GM19467 (cell line): ENCODE results near the gene ROM1.
"Not testable (repeated sequence)": the region's sequence is repeated elsewhere in the genome, so short reads cannot be mapped to it uniquely, and the experiment has no call there.

Experiments used
- ATAC-seq: cut with Tn5 transposase; IDR thresholded peaks from one replicate; pipeline ENCODE4 v1.9.1; 2021; ENCODE audit warnings: mild to moderate bottlenecking, moderate library complexity; ENCODE audit not compliant: unreplicated experiment

Gene ROM1

GRCh38 chr11:62648185-62648966 is 35.3 kb downstream of the ROM1 start:
- ATAC-seq = no peak

GRCh38 chr11:62648967-62649364 is 35.9 kb downstream of the ROM1 start:
- ATAC-seq = no peak

DNA sequence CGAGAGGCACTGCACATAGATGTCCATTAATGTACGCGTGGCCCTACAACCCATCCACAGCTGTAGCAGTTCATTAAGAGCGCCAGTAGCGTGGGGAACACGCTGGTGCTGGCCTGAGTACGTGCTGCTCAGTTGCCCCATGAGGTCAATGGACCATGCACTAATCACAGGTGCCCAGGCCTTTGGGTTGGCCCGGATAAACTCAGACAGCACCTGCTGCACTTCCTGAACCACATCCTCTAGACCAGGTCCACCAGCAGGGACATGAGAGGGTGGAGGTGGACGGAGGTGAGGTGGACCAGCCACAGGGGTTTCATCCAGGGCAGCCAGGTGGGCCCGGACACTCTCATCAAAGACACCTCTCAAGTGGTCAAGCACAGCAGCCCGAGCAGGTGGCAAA is 36.4 kb downstream of the ROM1 start:
- ATAC-seq = no peak

GRCh38 chr11:62650283-62650682 is 37.2 kb downstream of the ROM1 start:
- not testable (repeated sequence) for ATAC-seq

DNA sequence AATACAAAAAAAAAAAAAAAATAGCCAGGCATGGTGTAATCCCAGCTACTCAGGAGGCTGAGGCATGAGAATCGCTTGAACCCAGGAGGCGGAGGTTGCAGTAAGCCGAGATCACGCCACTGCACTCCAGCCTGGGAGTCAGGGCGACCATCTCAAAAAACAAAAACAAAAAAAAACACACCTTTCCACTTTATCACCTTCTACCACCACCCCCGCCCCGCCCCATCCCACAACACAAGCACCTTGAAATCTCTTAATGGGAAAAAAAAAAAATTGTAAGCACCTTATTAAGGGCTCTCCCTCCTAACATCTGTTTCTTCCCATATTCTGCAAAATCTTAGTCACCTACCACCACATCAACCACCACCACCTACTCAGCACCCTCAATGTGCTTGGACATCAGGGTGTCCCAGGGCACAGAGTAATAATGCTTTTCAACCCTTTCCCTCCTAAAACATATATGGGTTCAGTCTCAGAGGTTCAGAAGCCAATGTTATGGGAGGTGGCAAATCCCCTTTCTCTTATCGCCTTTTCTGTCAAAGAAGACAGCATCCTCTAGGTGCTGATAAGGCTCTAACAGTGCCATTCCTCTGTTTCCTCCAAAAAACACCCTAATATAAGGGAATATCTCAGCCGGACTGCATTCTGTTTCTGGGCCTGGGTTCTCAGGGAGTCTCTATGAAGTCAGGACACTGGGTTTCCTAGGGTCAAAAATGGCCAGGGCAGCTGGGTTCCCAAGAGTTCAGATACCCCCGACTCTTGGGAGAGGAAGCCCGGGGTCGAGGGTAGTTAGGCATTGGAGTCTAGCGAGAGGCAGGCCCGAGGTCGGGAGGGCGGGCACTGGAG is 39.3 kb downstream of the ROM1 start:
- no peak for ATAC-seq

GRCh38 chr11:62654297-62654696 is 41.2 kb downstream of the ROM1 start:
- ATAC-seq = no peak

GRCh38 chr11:62656796-62657429 is 43.9 kb downstream of the ROM1 start:
- no peak for ATAC-seq

GRCh38 chr11:62664405-62665074 is 51.5 kb downstream of the ROM1 start:
- peak; percentile 23 for ATAC-seq
